ENCODE results near the gene SLC7A4.

DNA sequence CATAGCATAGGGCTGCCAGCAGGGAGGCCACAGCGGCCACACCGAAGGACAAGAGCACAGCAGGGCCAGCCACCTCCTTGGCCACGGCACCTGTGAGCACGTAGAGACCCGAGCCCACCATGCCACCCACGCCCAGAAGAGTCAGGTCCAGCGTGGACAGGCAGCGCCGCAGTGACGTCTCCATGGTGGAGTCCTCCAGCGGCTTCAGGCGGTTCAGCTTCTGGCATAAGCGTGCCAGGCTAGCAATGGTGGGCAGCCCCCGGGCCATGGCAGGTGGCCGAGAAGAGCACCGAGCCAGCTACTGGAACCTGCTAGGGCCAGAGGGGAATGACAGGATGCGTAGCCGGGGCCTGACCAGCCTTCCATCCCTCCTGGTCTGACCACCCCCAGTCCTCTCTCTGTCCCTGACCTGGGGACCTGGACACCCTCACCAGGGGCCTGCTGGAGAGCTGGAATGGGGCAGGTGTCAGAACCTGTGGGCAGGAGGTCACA, 770 bp downstream of the SLC7A4 start:
- no peak for TF ChIP-seq FOXK2 (IDR thresholded peaks at IDR 0.05)
- no peak for TF ChIP-seq RFX5 (IDR thresholded peaks at IDR 0.05; ENCODE audit: low read depth, low read length)
- TF ChIP-seq EZH2 (IDR thresholded peaks at IDR 0.05; ENCODE audit: borderline replicate concordance, control insufficient read depth, low read depth, low read length): no peak
- TF ChIP-seq, protein P1, sequence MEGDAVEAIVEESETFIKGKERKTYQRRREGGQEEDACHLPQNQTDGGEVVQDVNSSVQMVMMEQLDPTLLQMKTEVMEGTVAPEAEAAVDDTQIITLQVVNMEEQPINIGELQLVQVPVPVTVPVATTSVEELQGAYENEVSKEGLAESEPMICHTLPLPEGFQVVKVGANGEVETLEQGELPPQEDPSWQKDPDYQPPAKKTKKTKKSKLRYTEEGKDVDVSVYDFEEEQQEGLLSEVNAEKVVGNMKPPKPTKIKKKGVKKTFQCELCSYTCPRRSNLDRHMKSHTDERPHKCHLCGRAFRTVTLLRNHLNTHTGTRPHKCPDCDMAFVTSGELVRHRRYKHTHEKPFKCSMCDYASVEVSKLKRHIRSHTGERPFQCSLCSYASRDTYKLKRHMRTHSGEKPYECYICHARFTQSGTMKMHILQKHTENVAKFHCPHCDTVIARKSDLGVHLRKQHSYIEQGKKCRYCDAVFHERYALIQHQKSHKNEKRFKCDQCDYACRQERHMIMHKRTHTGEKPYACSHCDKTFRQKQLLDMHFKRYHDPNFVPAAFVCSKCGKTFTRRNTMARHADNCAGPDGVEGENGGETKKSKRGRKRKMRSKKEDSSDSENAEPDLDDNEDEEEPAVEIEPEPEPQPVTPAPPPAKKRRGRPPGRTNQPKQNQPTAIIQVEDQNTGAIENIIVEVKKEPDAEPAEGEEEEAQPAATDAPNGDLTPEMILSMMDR (IDR thresholded peaks at IDR 0.05 in 2 of 3, conservative IDR thresholded peaks at IDR 0.05 in 1 of 3; ENCODE audit: control insufficient read depth in 2 of 3, extremely low read depth in 1 of 3, insufficient read depth in 1 of 3, low read depth in 3 of 3, low read length in 3 of 3): no peak
- TF ChIP-seq NR2C1 (IDR thresholded peaks at IDR 0.05): no peak
- TF ChIP-seq, protein P2, sequence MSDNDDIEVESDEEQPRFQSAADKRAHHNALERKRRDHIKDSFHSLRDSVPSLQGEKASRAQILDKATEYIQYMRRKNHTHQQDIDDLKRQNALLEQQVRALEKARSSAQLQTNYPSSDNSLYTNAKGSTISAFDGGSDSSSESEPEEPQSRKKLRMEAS (IDR thresholded peaks at IDR 0.05; ENCODE audit: low read depth, low read length): no peak
- TF ChIP-seq NFYB (IDR thresholded peaks at IDR 0.05; ENCODE audit: insufficient read depth, low read depth, low read length): no peak
- TF ChIP-seq NFIC (IDR thresholded peaks at IDR 0.05; ENCODE audit: low read depth, low read length): no peak

All from GM12878 (cell line).